HEK293 (cell line): ENCODE data around the gene KIAA1755.

Experiments
- CTCF ChIA-PET: fragments of 350-600 bp; formaldehyde crosslinking; extraction: SDS; loops from one replicate; lab custom pipeline; 2021; ENCODE audit warnings: antibody characterized with exemption; lab: Yijun Ruan, JAX
- POLR2A ChIA-PET: fragments of 300-600 bp; formaldehyde crosslinking; extraction: SDS; loops from one replicate; lab custom pipeline; 2020; ENCODE audit warnings: antibody characterized with exemption, inconsistent platforms; lab: Yijun Ruan, JAX
- H3K27ac ChIP-seq: fragments of 200-500 bp; sonication (Bioruptor generic); 2 replicates; pipeline ENCODE4 v1.5.1; 2014; ENCODE audit warnings: low read depth, low read length, control low read depth, inconsistent platforms; ENCODE audit errors: extremely low read depth
- H3K36me3 ChIP-seq, 2 experiments: fragments of 200-500 bp in 1 of 2; sonication (Bioruptor generic) in 1 of 2; 1 replicate in 1 of 2; 2 replicates in 1 of 2; pipeline ENCODE4 v1.5.1; 2014 to 2017; ENCODE audit warnings: inconsistent platforms in 2 of 2, low read length in 2 of 2; ENCODE audit not compliant: control insufficient read depth in 2 of 2, insufficient read depth in 1 of 2
- H3K4me1 ChIP-seq: fragments of 200-500 bp; sonication (Bioruptor generic); 2 replicates; pipeline ENCODE4 v1.5.1; 2014; ENCODE audit warnings: mild to moderate bottlenecking, low read length, inconsistent platforms; ENCODE audit not compliant: control insufficient read depth, insufficient read depth
- H3K4me3 ChIP-seq: 2 replicates; pipeline ENCODE4 v1.5.1; 2011; ENCODE audit warnings: low read depth, mild to moderate bottlenecking, control low read depth, low read length, moderate library complexity
- H3K9me3 ChIP-seq: fragments of 200-500 bp; sonication (Bioruptor generic); 2 replicates; pipeline ENCODE4 v1.5.1; 2014; ENCODE audit warnings: low read depth, low read length, inconsistent platforms; ENCODE audit not compliant: control insufficient read depth, insufficient read depth
- RBAK ChIP-seq: fragments of 450-650 bp; formaldehyde crosslinking; IDR thresholded peaks from 2 replicates; pipeline ENCODE4 v1.5.1; 2016; ENCODE audit warnings: missing biosample characterization, missing genetic modification characterization
- SCRT1 ChIP-seq: fragments of 450-650 bp; formaldehyde crosslinking; IDR thresholded peaks from 2 replicates; pipeline ENCODE4 v1.5.1; 2016; ENCODE audit warnings: missing biosample characterization, missing genetic modification characterization, borderline replicate concordance
- SCRT2 ChIP-seq: fragments of 450-650 bp; formaldehyde crosslinking; IDR thresholded peaks from 2 replicates; pipeline ENCODE4 v1.5.1; 2016; ENCODE audit warnings: missing biosample characterization, missing genetic modification characterization
- SETDB1 ChIP-seq: IDR thresholded peaks from one replicate; pipeline ENCODE4 v1.6.1; 2017; ENCODE audit warnings: mild to moderate bottlenecking, low read length, moderate library complexity, mixed read lengths; ENCODE audit not compliant: insufficient read length
- SP3 ChIP-seq: fragments of 450-650 bp; formaldehyde crosslinking; IDR thresholded peaks from 2 replicates; pipeline ENCODE4 v1.5.1; 2016; ENCODE audit warnings: missing biosample characterization, missing genetic modification characterization
- ZBTB20 ChIP-seq: fragments of 450-650 bp; formaldehyde crosslinking; IDR thresholded peaks from 2 replicates; pipeline ENCODE4 v1.5.1; 2016; ENCODE audit warnings: missing biosample characterization, missing genetic modification characterization
- ZNF133 ChIP-seq: fragments of 450-650 bp; formaldehyde crosslinking; IDR thresholded peaks from 2 replicates; pipeline ENCODE4 v1.5.1; 2016; ENCODE audit warnings: missing biosample characterization, missing genetic modification characterization
- ZNF184 ChIP-seq: fragments of 450-650 bp; IDR thresholded peaks from 2 replicates; pipeline ENCODE4 v1.5.1; 2018; ENCODE audit warnings: missing biosample characterization, mild to moderate bottlenecking, missing genetic modification characterization
- ZNF2 ChIP-seq: fragments of 450-650 bp; formaldehyde crosslinking; IDR thresholded peaks from 2 replicates; pipeline ENCODE4 v1.5.1; 2016; ENCODE audit warnings: missing biosample characterization, missing genetic modification characterization
- ZNF302 ChIP-seq: fragments of 450-650 bp; formaldehyde crosslinking; IDR thresholded peaks from 2 replicates; pipeline ENCODE4 v1.5.1; 2016; ENCODE audit warnings: missing biosample characterization, missing genetic modification characterization, low read depth
- ZNF558 ChIP-seq: fragments of 450-650 bp; formaldehyde crosslinking; IDR thresholded peaks from 2 replicates; pipeline ENCODE4 v1.5.1; 2016; ENCODE audit warnings: missing biosample characterization, missing genetic modification characterization
- ZNF654 ChIP-seq: fragments of 450-650 bp; formaldehyde crosslinking; IDR thresholded peaks from 2 replicates; pipeline ENCODE4 v1.5.1; 2016; ENCODE audit warnings: low read depth, missing biosample characterization, missing genetic modification characterization
- ZSCAN23 ChIP-seq: fragments of 450-650 bp; formaldehyde crosslinking; IDR thresholded peaks from 2 replicates; pipeline ENCODE4 v1.5.1; 2016; ENCODE audit warnings: missing biosample characterization, missing genetic modification characterization
- TF ChIP-seq, protein P1 (sequence below): fragments of 450-650 bp; formaldehyde crosslinking; conservative IDR thresholded peaks from 2 replicates; pipeline ENCODE4 v1.5.1; 2016; ENCODE audit warnings: low read depth, missing biosample characterization, missing genetic modification characterization
- TF ChIP-seq, protein P2 (sequence below): fragments of 450-650 bp; formaldehyde crosslinking; IDR thresholded peaks from 2 replicates; pipeline ENCODE4 v1.5.1; 2016; ENCODE audit warnings: missing biosample characterization, missing genetic modification characterization
- TF ChIP-seq, protein P3 (sequence below): fragments of 450-650 bp; formaldehyde crosslinking; IDR thresholded peaks from 2 replicates; pipeline ENCODE4 v1.5.1; 2016; ENCODE audit warnings: missing biosample characterization, missing genetic modification characterization

KIAA1755 gene

DNA sequence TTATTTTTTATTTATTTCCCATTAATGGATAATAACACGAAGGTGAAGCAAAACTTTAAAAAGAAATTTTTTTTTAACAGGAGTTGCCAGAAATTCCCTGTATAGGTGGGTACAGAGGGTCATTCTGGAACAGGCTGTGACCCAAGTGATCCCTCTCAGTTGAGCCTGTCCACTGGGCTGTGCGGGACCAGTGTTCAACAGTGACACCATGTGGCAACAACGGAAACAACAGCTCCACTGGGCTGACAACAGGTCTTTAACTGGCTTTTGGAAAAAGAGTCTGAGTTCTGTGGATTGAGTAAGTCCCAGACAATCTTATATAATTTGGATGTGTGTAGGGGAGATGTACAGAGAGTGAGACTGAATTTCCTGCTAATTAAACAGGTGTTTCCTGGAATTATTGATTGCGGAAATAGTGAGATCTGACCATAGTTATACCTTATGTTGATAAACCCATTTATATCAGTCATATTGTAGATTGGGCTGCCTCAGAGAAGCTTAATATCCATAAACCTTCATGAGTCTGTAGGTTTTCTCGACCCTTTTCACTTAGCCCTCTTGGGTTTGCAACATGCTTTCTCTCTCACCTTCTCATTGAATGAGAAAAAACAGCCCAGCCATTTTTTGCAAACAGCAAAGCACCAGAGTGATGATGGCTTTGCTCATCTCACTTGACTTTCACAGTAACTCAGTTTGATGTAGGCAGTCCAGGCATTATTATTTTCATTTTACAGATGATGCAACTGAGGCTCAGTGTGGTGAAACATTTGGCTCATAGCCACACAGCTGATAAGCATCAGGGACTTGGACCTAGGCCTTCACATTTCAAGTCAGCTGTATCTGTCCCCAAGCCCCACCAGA is 17.5 kb downstream of the KIAA1755 start:
- no peak overlapping the region for H3K4me3 ChIP-seq
- no peak overlapping the region for H3K27ac ChIP-seq
- H3K36me3 ChIP-seq, result no peaks in the 10 kb centered on the region
- no peaks in the 10 kb centered on the region for H3K9me3 ChIP-seq
- POLR2A ChIA-PET, result interaction anchor here (0.6 kb wide), 2 partner anchors 74 to 175 kb away, joined by 4 to 5 read pairs; no protein-coding TSS in a partner anchor
- CTCF ChIA-PET, result interaction anchor here (0.6 to 3.3 kb wide), 12 partner anchors 10 to 236 kb away, joined by 3 to 30 read pairs (median 4); no protein-coding TSS in a partner anchor
- no peaks in the 10 kb centered on the region for H3K4me1 ChIP-seq
- peak; percentile 98 for TF ChIP-seq SETDB1
- TF ChIP-seq SP3 (tag by site-specific recombination), result no peak
- no peak for TF ChIP-seq ZNF133 (tag by site-specific recombination)
- peak; percentile 92 for TF ChIP-seq SCRT2 (tag by site-specific recombination)
- TF ChIP-seq, protein P1, sequence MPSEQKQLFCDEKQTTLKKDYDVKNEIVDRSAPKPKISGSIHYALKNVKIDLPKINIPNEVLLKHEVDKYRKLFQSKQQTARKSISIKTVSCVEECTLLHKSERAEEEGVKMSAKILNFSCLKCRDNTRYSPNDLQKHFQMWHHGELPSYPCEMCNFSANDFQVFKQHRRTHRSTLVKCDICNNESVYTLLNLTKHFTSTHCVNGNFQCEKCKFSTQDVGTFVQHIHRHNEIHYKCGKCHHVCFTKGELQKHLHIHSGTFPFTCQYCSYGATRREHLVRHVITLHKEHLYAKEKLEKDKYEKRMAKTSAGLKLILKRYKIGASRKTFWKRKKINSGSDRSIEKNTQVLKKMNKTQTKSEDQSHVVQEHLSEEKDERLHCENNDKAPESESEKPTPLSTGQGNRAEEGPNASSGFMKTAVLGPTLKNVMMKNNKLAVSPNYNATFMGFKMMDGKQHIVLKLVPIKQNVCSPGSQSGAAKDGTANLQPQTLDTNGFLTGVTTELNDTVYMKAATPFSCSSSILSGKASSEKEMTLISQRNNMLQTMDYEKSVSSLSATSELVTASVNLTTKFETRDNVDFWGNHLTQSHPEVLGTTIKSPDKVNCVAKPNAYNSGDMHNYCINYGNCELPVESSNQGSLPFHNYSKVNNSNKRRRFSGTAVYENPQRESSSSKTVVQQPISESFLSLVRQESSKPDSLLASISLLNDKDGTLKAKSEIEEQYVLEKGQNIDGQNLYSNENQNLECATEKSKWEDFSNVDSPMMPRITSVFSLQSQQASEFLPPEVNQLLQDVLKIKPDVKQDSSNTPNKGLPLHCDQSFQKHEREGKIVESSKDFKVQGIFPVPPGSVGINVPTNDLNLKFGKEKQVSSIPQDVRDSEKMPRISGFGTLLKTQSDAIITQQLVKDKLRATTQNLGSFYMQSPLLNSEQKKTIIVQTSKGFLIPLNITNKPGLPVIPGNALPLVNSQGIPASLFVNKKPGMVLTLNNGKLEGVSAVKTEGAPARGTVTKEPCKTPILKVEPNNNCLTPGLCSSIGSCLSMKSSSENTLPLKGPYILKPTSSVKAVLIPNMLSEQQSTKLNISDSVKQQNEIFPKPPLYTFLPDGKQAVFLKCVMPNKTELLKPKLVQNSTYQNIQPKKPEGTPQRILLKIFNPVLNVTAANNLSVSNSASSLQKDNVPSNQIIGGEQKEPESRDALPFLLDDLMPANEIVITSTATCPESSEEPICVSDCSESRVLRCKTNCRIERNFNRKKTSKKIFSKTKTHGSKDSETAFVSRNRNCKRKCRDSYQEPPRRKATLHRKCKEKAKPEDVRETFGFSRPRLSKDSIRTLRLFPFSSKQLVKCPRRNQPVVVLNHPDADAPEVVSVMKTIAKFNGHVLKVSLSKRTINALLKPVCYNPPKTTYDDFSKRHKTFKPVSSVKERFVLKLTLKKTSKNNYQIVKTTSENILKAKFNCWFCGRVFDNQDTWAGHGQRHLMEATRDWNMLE, result peak; percentile 32; the same call in 1 of the 2 replicates
- TF ChIP-seq ZNF2 (tag by site-specific recombination), result peak; percentile 99
- peak; percentile 36 for TF ChIP-seq ZNF654
- no peak for TF ChIP-seq ZBTB20 (tag by site-specific recombination)
- TF ChIP-seq, protein P2, sequence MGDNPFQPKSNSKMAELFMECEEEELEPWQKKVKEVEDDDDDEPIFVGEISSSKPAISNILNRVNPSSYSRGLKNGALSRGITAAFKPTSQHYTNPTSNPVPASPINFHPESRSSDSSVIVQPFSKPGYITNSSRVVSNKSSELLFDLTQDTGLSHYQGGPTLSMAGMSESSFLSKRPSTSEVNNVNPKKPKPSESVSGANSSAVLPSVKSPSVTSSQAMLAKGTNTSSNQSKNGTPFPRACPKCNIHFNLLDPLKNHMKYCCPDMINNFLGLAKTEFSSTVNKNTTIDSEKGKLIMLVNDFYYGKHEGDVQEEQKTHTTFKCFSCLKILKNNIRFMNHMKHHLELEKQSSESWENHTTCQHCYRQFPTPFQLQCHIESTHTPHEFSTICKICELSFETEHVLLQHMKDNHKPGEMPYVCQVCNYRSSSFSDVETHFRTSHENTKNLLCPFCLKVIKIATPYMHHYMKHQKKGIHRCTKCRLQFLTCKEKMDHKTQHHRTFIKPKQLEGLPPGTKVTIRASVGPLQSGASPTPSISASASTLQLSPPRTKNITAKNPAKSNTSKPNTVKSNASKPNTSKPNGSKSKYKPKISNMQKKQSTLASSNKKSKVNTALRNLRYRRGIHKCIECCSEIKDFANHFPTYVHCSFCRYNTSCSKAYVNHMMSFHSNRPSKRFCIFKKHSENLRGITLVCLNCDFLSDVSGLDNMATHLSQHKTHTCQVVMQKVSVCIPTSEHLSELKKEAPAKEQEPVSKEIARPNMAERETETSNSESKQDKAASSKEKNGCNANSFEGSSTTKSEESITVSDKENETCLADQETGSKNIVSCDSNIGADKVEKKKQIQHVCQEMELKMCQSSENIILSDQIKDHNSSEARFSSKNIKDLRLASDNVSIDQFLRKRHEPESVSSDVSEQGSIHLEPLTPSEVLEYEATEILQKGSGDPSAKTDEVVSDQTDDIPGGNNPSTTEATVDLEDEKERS (tag by site-specific recombination), result peak; percentile 79; the same call in 1 of the 2 replicates
- TF ChIP-seq SCRT1, result 0 out of 2 replicates have a peak, but pooled peaks have one; percentile 34

DNA sequence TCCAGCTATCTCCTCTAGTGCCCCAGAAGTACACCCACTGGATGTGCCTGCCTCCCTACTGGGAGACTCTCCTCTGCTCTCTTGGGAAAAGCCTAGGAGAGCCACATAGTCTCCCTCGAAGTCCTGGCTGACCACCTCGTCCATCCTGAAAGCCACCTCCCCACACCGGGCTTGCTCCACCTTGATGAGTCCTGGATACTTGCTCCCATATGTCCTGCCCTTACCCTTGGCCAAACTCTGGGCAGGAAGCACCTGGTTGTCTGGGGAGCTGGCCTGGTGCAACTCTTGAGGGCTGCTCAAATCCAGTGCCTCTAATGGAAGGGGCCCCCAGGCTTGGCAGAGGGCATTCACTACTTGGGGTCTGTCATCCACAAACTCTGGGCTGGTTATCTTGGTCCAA is 19.3 kb downstream of the KIAA1755 start:
- H3K36me3 ChIP-seq, result no peaks in the 10 kb centered on the region
- no peaks in the 10 kb centered on the region for H3K9me3 ChIP-seq
- H3K27ac ChIP-seq, result no peak overlapping the region
- ChIA-PET POLR2A (no interaction called here), CTCF (no interaction called here)
- no peak overlapping the region for H3K4me3 ChIP-seq
- H3K4me1 ChIP-seq, result no peaks in the 10 kb centered on the region
- TF ChIP-seq ZNF558 (tag by site-specific recombination) (no peak), ZNF184 (tag by site-specific recombination) (no peak), ZNF302 (tag by site-specific recombination) (no peak), RBAK (tag by site-specific recombination) (no peak), ZSCAN23 (tag by site-specific recombination) (no peak)
- TF ChIP-seq, protein P3, sequence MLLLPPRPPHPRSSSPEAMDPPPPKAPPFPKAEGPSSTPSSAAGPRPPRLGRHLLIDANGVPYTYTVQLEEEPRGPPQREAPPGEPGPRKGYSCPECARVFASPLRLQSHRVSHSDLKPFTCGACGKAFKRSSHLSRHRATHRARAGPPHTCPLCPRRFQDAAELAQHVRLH (tag by site-specific recombination), result no peak
- TF ChIP-seq, all 188 proteins: peak for 0
